Endodermal cell (in vitro differentiated cells): Measurements from ENCODE around the gene ZNF827. TPM values are rescaled to one million over a fixed set of nuclear protein-coding genes. Genes with fewer than 3 reads are reported as not detected.

Source experiments
- DNase-seq: peaks from one replicate; pipeline ENCODE4 v3.0.0-alpha.2; 2017
- H3K27ac ChIP-seq: 2 replicates; pipeline ENCODE4 v1.5.1; 2013; ENCODE audit warnings: mild to moderate bottlenecking, low read depth, low read length, moderate library complexity
- H3K27me3 ChIP-seq: 2 replicates; pipeline ENCODE4 v1.6.1; 2013; ENCODE audit warnings: mild to moderate bottlenecking, low read length, moderate library complexity; ENCODE audit not compliant: insufficient read depth, control insufficient read depth, poor library complexity, severe bottlenecking
- H3K36me3 ChIP-seq: 2 replicates; pipeline ENCODE4 v1.7.0; 2013; ENCODE audit warnings: mild to moderate bottlenecking, low read length, moderate library complexity; ENCODE audit not compliant: control insufficient read depth, insufficient read depth
- H3K4me1 ChIP-seq: one replicate; pipeline ENCODE4 v1.7.0; 2013; ENCODE audit warnings: low read length; ENCODE audit not compliant: control insufficient read depth, insufficient read depth
- H3K4me3 ChIP-seq: 2 replicates; pipeline ENCODE4 v1.5.1; 2013; ENCODE audit warnings: mild to moderate bottlenecking, low read length, moderate library complexity
- H3K9ac ChIP-seq: 2 replicates; pipeline ENCODE4 v1.6.1; 2013; ENCODE audit warnings: mild to moderate bottlenecking, low read length, moderate library complexity; ENCODE audit not compliant: poor library complexity, severe bottlenecking; ENCODE audit errors: extremely low read depth
- H3K9me3 ChIP-seq: 2 replicates; pipeline ENCODE4 v1.6.1; 2013; ENCODE audit warnings: mild to moderate bottlenecking, low read length, moderate library complexity; ENCODE audit not compliant: control insufficient read depth
- H3K27ac Mint-ChIP-seq: 2 replicates; pipeline ENCODE4 v1.8.0; 2020; ENCODE audit warnings: mixed read lengths
- H3K27me3 Mint-ChIP-seq: 2 replicates; pipeline ENCODE4 v1.8.0; 2021; ENCODE audit warnings: mild to moderate bottlenecking, mixed read lengths; ENCODE audit not compliant: insufficient read depth
- H3K36me3 Mint-ChIP-seq: 2 replicates; pipeline ENCODE4 v1.8.0; 2020; ENCODE audit warnings: low read depth, mixed read lengths
- H3K4me1 Mint-ChIP-seq: 2 replicates; pipeline ENCODE4 v1.8.0; 2020; ENCODE audit warnings: mixed read lengths
- H3K4me3 Mint-ChIP-seq: 2 replicates; pipeline ENCODE4 v1.8.0; 2020; ENCODE audit warnings: mild to moderate bottlenecking, moderate library complexity, mixed read lengths
- H3K9me3 Mint-ChIP-seq: 2 replicates; pipeline ENCODE4 v1.8.0; 2020; ENCODE audit warnings: mild to moderate bottlenecking, mixed read lengths
- CTCF ChIP-seq: fragments of 200-600 bp; sonication (generic); conservative IDR thresholded peaks from 2 replicates; pipeline ENCODE4 v1.5.0; 2021; ENCODE audit warnings: antibody characterized with exemption, mild to moderate bottlenecking
- WGBS, 2 experiments: methylation state at CpG; one replicate each; pipeline versions ENCODE4 v1.1.5 to v1.1.7; 2013; ENCODE audit warnings: missing lambda C conversion rate in 2 of 2, mixed read lengths in 1 of 2; ENCODE audit not compliant: insufficient coverage in 1 of 2, insufficient read length in 1 of 2; 5-methylcytosine and 5-hydroxymethylcytosine counted together
- total RNA-seq, 2 donors: library from RNA; stranded (reverse); fragmentation: NEBNext Ultra II Directional in 1 of 2; extraction: Animal tissue kit (Norgen Biotek cat#: 25700) in 1 of 2; gene quantifications; 2 replicates in 1 of 2; 3 replicates in 1 of 2; pipeline ENCODE4 v1.2.1, GENCODE V29; 2021

The ZNF827 gene
- total RNA-seq, 2 donors from 2014 or later, result 33.0 to 34.9 TPM

- H3K4me3 Mint-ChIP-seq, result no peak overlapping the region
- H3K4me3 ChIP-seq, result peak overlapping the region; percentile 9
- no peaks in the 10 kb centered on the region for H3K36me3 ChIP-seq
- H3K36me3 Mint-ChIP-seq, result peaks cover 24% of the 10 kb centered on the region
- peaks cover 26% of the 10 kb centered on the region for H3K4me1 Mint-ChIP-seq
- no peaks in the 10 kb centered on the region for H3K27me3 ChIP-seq
- H3K27ac Mint-ChIP-seq, result peak overlapping the region; percentile 54
- no peaks in the 10 kb centered on the region for H3K27me3 Mint-ChIP-seq
- H3K27ac ChIP-seq, result no peak overlapping the region
- peaks cover 16% of the 10 kb centered on the region for H3K9me3 Mint-ChIP-seq
- peak overlapping the region; percentile 23 for H3K9ac ChIP-seq
- DNase-seq, result no peak
- 77 to 81% methylated on average over 1 to 2 of the region's 2 CpGs for WGBS, 2 experiments
- peaks cover 5% of the 10 kb centered on the region for H3K4me1 ChIP-seq
- H3K9me3 ChIP-seq, result peaks cover 30% of the 10 kb centered on the region
- no peak for TF ChIP-seq CTCF
Measured at GRCh38 chr4:145743641-145744040, 195.0 kb downstream of the ZNF827 start.

GRCh38 chr4:145740806-145741205 is 197.8 kb downstream of the ZNF827 start:
- Histone ChIP-seq H3K9ac (no peak overlapping the region), H3K36me3 (no peaks in the 10 kb centered on the region), H3K27me3 (no peaks in the 10 kb centered on the region), H3K27ac (no peak overlapping the region), H3K4me1 (peaks cover 14% of the 10 kb centered on the region), H3K4me3 (no peak overlapping the region), H3K9me3 (peaks cover 6% of the 10 kb centered on the region)
- 94% methylated on average over 2 of the region's 2 CpGs; no CpG with 5 or more reads in 1 of the 2 experiments for WGBS, 2 experiments
- no peak for TF ChIP-seq CTCF
- Mint-ChIP-seq H3K36me3 (peaks cover 9% of the 10 kb centered on the region), H3K4me3 (no peak overlapping the region), H3K27ac (no peak overlapping the region), H3K9me3 (peaks cover 5% of the 10 kb centered on the region), H3K27me3 (no peaks in the 10 kb centered on the region), H3K4me1 (peaks cover 36% of the 10 kb centered on the region)
- no peak for DNase-seq

- H3K9me3 ChIP-seq, result no peaks in the 10 kb centered on the region
- H3K36me3 ChIP-seq, result no peaks in the 10 kb centered on the region
- DNase-seq, result no peak
- H3K4me3 ChIP-seq, result no peak overlapping the region
- Mint-ChIP-seq H3K9me3 (no peaks in the 10 kb centered on the region), H3K27me3 (no peaks in the 10 kb centered on the region), H3K27ac (no peak overlapping the region), H3K36me3 (peaks cover 3% of the 10 kb centered on the region), H3K4me3 (no peak overlapping the region), H3K4me1 (peaks cover 45% of the 10 kb centered on the region)
- no peaks in the 10 kb centered on the region for H3K27me3 ChIP-seq
- H3K9ac ChIP-seq, result no peak overlapping the region
- no peak overlapping the region for H3K27ac ChIP-seq
- 80 to 87% methylated on average over 5 of the region's 5 CpGs for WGBS, 2 experiments
- H3K4me1 ChIP-seq, result peaks cover 18% of the 10 kb centered on the region
- no peak for TF ChIP-seq CTCF
Measured at GRCh38 chr4:145739845-145740244, 198.8 kb downstream of the ZNF827 start.
